H1 (cell line): Measurements from ENCODE around the gene FCRL5. TPM values are rescaled to one million over a fixed set of nuclear protein-coding genes. Genes with fewer than 3 reads are reported as not detected.

Experiments used
- CTCF ChIA-PET: fragments of 300-600 bp; sonication (Branson Sonifier 250); formaldehyde crosslinking; loops from one replicate; lab custom pipeline; 2021; ENCODE audit not compliant: partially characterized antibody; lab: Charles Lee
- POLR2A ChIA-PET: fragments of 300-600 bp; sonication (Branson Sonifier 250); formaldehyde crosslinking; loops from one replicate; lab custom pipeline; 2021; ENCODE audit warnings: inconsistent platforms; ENCODE audit not compliant: partially characterized antibody; lab: Charles Lee
- DNase-seq, 2 experiments: peaks; one replicate each; pipeline versions ENCODE4 v3.0.0 to v3.0.0-alpha.2; 2010 to 2022; ENCODE audit warnings: low spot score in 2 of 2, low read depth in 1 of 2, mixed read lengths in 1 of 2
- FAIRE-seq: peaks from 2 replicates; lab custom pipeline; 2011; peaks lifted over from hg19 to GRCh38; lab: Jason Lieb, UNC
- H2AFZ ChIP-seq: 2 replicates; pipeline ENCODE4 v1.8.1; 2012; ENCODE audit warnings: low read length, inconsistent platforms
- H2AK5ac ChIP-seq: 2 replicates; pipeline ENCODE4 v1.6.1; 2013; ENCODE audit warnings: low read depth, low read length
- H2BK120ac ChIP-seq: replicated peaks from 2 replicates; pipeline ENCODE3; 2013; ENCODE audit warnings: low read depth, low read length, inconsistent platforms
- H2BK12ac ChIP-seq: 2 replicates; pipeline ENCODE4 v1.6.1; 2013; ENCODE audit warnings: low read depth, low read length
- H2BK15ac ChIP-seq: 2 replicates; pipeline ENCODE4 v1.6.1; 2013; ENCODE audit warnings: low read length
- H2BK20ac ChIP-seq: 2 replicates; pipeline ENCODE4 v1.6.1; 2013; ENCODE audit warnings: low read length
- H2BK5ac ChIP-seq: 2 replicates; pipeline ENCODE4 v1.6.1; 2013; ENCODE audit warnings: low read depth, low read length
- H3K14ac ChIP-seq: 2 replicates; pipeline ENCODE4 v1.6.1; 2013; ENCODE audit warnings: inconsistent platforms; ENCODE audit not compliant: insufficient read length
- H3K18ac ChIP-seq: 2 replicates; pipeline ENCODE4 v1.6.1; 2013; ENCODE audit warnings: low read length; ENCODE audit errors: extremely low read depth
- H3K23ac ChIP-seq: 2 replicates; pipeline ENCODE4 v1.6.1; 2013; ENCODE audit warnings: inconsistent platforms; ENCODE audit not compliant: insufficient read length
- H3K23me2 ChIP-seq: 2 replicates; pipeline ENCODE4 v1.6.1; 2013; ENCODE audit warnings: low read depth, low read length
- H3K27ac ChIP-seq: 2 replicates; pipeline ENCODE4 v1.6.1; 2011; ENCODE audit warnings: low read depth, low read length, inconsistent platforms
- H3K27me3 ChIP-seq, 4 experiments: replicated peaks in 1 of 4; 1 replicate in 1 of 4; 2 replicates in 3 of 4; pipeline versions ENCODE4 v1.6.1 to v1.8.1; 2011 to 2013; ENCODE audit warnings: low read length in 3 of 4, mild to moderate bottlenecking in 3 of 4, inconsistent platforms in 2 of 4, mixed read lengths in 2 of 4, moderate library complexity in 1 of 4; ENCODE audit not compliant: control insufficient read depth in 3 of 4, insufficient read depth in 3 of 4; ENCODE audit errors: extremely low read depth in 1 of 4
- H3K36me3 ChIP-seq, 4 experiments: 2 replicates each; pipeline versions ENCODE4 v1.6.1 to v1.8.1; 2011 to 2013; ENCODE audit warnings: mild to moderate bottlenecking in 4 of 4, low read length in 3 of 4, moderate library complexity in 2 of 4, control low read depth in 1 of 4, inconsistent platforms in 1 of 4; ENCODE audit not compliant: insufficient read depth in 4 of 4, control insufficient read depth in 2 of 4
- H3K4ac ChIP-seq: replicated peaks from 2 replicates; pipeline ENCODE3; 2013; ENCODE audit warnings: low read length, low read depth, mixed read lengths, inconsistent platforms; ENCODE audit not compliant: insufficient read length
- H3K4me1 ChIP-seq, 4 experiments: replicated peaks in 1 of 4; 1 replicate in 1 of 4; 2 replicates in 3 of 4; pipeline versions ENCODE4 v1.6.1 to v1.8.1; 2011 to 2013; ENCODE audit warnings: low read length in 3 of 4, inconsistent platforms in 2 of 4, mixed read lengths in 1 of 4; ENCODE audit not compliant: insufficient read depth in 4 of 4, control insufficient read depth in 3 of 4
- H3K4me2 ChIP-seq, 2 experiments: 2 replicates each; pipeline versions ENCODE4 v1.6.1 to v1.8.1; 2011 to 2013; ENCODE audit warnings: low read depth in 2 of 2, low read length in 2 of 2, control low read depth in 1 of 2, inconsistent platforms in 1 of 2, mild to moderate bottlenecking in 1 of 2; ENCODE audit not compliant: insufficient read depth in 1 of 2
- H3K4me3 ChIP-seq, 4 experiments: fragments of 200-600, 300-600 bp in 1 of 4; sonication (generic), shearing (Covaris generic), sonication (Bioruptor Twin) in 1 of 4; 2 replicates each; pipeline versions ENCODE4 v1.5.1 to v1.8.1; 2011 to 2016; ENCODE audit warnings: low read length in 4 of 4, low read depth in 3 of 4, control low read depth in 2 of 4, inconsistent platforms in 2 of 4, mild to moderate bottlenecking in 2 of 4, mixed read lengths in 1 of 4, moderate library complexity in 1 of 4; ENCODE audit not compliant: insufficient read depth in 2 of 4; ENCODE audit errors: extremely low read depth in 1 of 4
- H3K56ac ChIP-seq: replicated peaks from 2 replicates; pipeline ENCODE3; 2013; ENCODE audit warnings: low read depth, mild to moderate bottlenecking, mixed read lengths, low read length, inconsistent platforms; ENCODE audit not compliant: insufficient read length
- H3K79me1 ChIP-seq: 2 replicates; pipeline ENCODE4 v1.6.1; 2013; ENCODE audit warnings: low read depth, low read length, control low read depth
- H3K79me2 ChIP-seq, 2 experiments: 2 replicates each; pipeline versions ENCODE4 v1.6.1 to v1.8.1; 2012 to 2013; ENCODE audit warnings: low read length in 2 of 2, mild to moderate bottlenecking in 2 of 2, inconsistent platforms in 1 of 2; ENCODE audit not compliant: insufficient read depth in 2 of 2, control insufficient read depth in 1 of 2
- H3K9ac ChIP-seq, 4 experiments: replicated peaks in 1 of 4; 1 replicate in 1 of 4; 2 replicates in 3 of 4; pipeline versions ENCODE4 v1.6.1 to v1.8.1; 2011 to 2013; ENCODE audit warnings: low read depth in 3 of 4, low read length in 3 of 4, control low read depth in 2 of 4, mild to moderate bottlenecking in 2 of 4, moderate library complexity in 2 of 4, inconsistent platforms in 1 of 4; ENCODE audit errors: extremely low read depth in 1 of 4
- H3K9me3 ChIP-seq, 2 experiments: 2 replicates each; pipeline versions ENCODE4 v1.6.1 to v1.8.1; 2012 to 2013; ENCODE audit warnings: mild to moderate bottlenecking in 2 of 2, moderate library complexity in 2 of 2, control low read depth in 1 of 2, inconsistent platforms in 1 of 2, low read depth in 1 of 2, low read length in 1 of 2, mixed read lengths in 1 of 2; ENCODE audit not compliant: insufficient read depth in 2 of 2
- H4K20me1 ChIP-seq, 2 experiments: replicated peaks in 1 of 2; 2 replicates each; pipeline versions ENCODE3 to v1.8.1; 2011 to 2013; ENCODE audit warnings: inconsistent platforms in 2 of 2, low read length in 2 of 2, mild to moderate bottlenecking in 1 of 2; ENCODE audit not compliant: insufficient read depth in 2 of 2, control insufficient read depth in 1 of 2
- H4K5ac ChIP-seq: 2 replicates; pipeline ENCODE4 v1.6.1; 2013; ENCODE audit warnings: low read length, low read depth, mixed read lengths, inconsistent platforms; ENCODE audit not compliant: insufficient read length
- H4K8ac ChIP-seq: 2 replicates; pipeline ENCODE4 v1.8.0; 2013; ENCODE audit warnings: mild to moderate bottlenecking, moderate library complexity, low read length, inconsistent platforms; ENCODE audit not compliant: insufficient read depth; ENCODE audit errors: extremely low read depth
- H4K91ac ChIP-seq: replicated peaks from 2 replicates; pipeline ENCODE3; 2013; ENCODE audit warnings: low read length, mixed read lengths, inconsistent platforms; ENCODE audit not compliant: insufficient read length
- CBX8 ChIP-seq: fragments of 300-800, 300-1000 bp; sonication (generic); IDR thresholded peaks from 2 replicates; pipeline ENCODE4 v1.7.1; 2016; ENCODE audit warnings: low read depth, low read length, borderline replicate concordance
- CREB1 ChIP-seq: IDR thresholded peaks from 2 replicates; pipeline ENCODE4 v1.6.1; 2012; ENCODE audit warnings: inconsistent platforms
- GTF2F1 ChIP-seq: IDR thresholded peaks from 2 replicates; pipeline ENCODE4 v1.6.1; 2012; ENCODE audit warnings: low read depth, low read length, improper control_type of control experiment, borderline replicate concordance
- SUZ12 ChIP-seq: fragments of 200-600 bp; sonication (generic); IDR thresholded peaks from 2 replicates; pipeline ENCODE4 v1.6.1; 2012; ENCODE audit warnings: mild to moderate bottlenecking, inconsistent platforms, low read length, moderate library complexity, mixed read lengths
- TAF1 ChIP-seq: IDR thresholded peaks from 2 replicates; pipeline ENCODE4 v1.6.1; 2011; ENCODE audit warnings: mild to moderate bottlenecking, low read depth, low read length
- TEAD4 ChIP-seq: IDR thresholded peaks from 2 replicates; pipeline ENCODE4 v1.6.1; 2012; ENCODE audit warnings: low read depth, low read length, inconsistent platforms, mixed read lengths
- WGBS, 2 experiments: shearing (Covaris generic) in 1 of 2; methylation state at CpG; one replicate each; pipeline versions ENCODE4 v1.1.6 to v1.1.7; 2013 to 2015; ENCODE audit warnings: low lambda C conversion rate in 2 of 2, mixed read lengths in 2 of 2, inconsistent platforms in 1 of 2, low coverage in 1 of 2, missing lambda C conversion rate in 1 of 2; ENCODE audit not compliant: insufficient replicate concordance in 2 of 2, insufficient coverage in 1 of 2, insufficient read length in 1 of 2; ENCODE audit errors: extremely low coverage in 1 of 2, missing lambda C conversion rate in 1 of 2; 5-methylcytosine and 5-hydroxymethylcytosine counted together
- polyA plus RNA-seq, 7 experiments: library from polyadenylated mRNA; depleted of rRNA in 3 of 7; stranded (reverse) in 5 of 7; unstranded in 2 of 7; fragments of >200 nt in 5 of 7; fragments of 200-250 nt in 2 of 7; gene quantifications; 1 replicate in 5 of 7; 2 replicates in 1 of 7; 4 replicates in 1 of 7; pipeline versions ENCODE4 v1.2.1 to v1.2.3, GENCODE V29; 2011 to 2013; ENCODE audit warnings: missing spikeins in 2 of 7, mixed read lengths in 2 of 7
- total RNA-seq: library from RNA; stranded (reverse); fragmentation: NEBNext Ultra II Directional; extraction: Animal tissue kit (Norgen Biotek cat#: 25700); gene quantifications from 2 replicates; pipeline ENCODE4 v1.2.1, GENCODE V29; 2021

The FCRL5 gene
- total and polyA plus RNA-seq, 2 of the 8 experiments (the other 6 are each of a cell fraction or from before 2014, with no cell fraction given), result 1.0 to 2.6 TPM

DNA sequence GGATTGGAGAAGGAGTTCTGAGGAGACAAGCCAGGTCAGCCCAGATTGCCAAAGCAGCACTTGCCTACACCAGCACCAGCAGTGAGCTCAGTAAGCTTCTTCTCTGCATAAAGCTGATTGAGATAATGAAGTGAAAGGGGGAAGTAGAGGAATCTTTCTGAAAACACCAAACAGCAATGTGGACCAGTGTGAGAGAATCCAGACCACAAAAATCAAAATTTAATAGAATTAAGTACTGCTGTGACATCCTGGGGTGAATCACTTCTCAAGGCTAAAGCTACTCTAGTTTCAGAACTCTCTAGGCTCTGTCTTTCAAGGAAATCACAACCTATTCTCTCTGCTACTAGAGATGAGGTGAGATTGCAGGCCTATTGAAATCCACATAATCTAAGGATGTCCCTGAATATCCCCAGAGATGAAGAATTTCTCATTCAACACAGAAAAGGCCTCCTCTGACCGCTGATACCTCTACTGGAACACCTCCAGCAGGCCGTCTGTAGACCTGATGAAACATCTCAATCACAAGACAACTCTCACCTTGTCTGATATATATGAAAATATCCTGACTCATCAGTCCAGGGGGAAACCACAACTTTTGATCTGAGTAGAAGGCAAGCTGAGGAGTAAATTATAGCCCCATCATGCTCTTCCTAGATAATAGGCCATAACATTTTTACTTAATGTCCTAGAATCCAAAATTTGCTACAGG lies 45.8 kb upstream of the FCRL5 start, which contains the start of gene FCRL4:
Gene FCRL4, minus strand, starts transcription at position 127 of the 709 bp plus-strand sequence. CDS start 141 bp downstream, outside the sequence.
- Histone ChIP-seq H3K18ac (no peak within 1 kb of the TSS), H3K9ac (no peak within 1 kb of the TSS; a peak in 1 of 7 replicates), H3K56ac (no peak within 1 kb of the TSS), H3K27me3 (no peaks in the 10 kb centered on the region), H3K23me2 (no peaks in the 10 kb centered on the region), H2AK5ac (no peak within 1 kb of the TSS), H3K4ac (no peak within 1 kb of the TSS), H3K27ac (no peak within 1 kb of the TSS), H3K23ac (no peak within 1 kb of the TSS), H3K79me1 (no peaks in the 10 kb centered on the region), H4K8ac (no peak within 1 kb of the TSS), H2BK12ac (no peak within 1 kb of the TSS), H3K4me1 (no peaks in the 10 kb centered on the region), H3K14ac (no peak within 1 kb of the TSS), H4K5ac (no peak within 1 kb of the TSS), H2AFZ (no peak within 1 kb of the TSS), H3K9me3 (no peaks in the 10 kb centered on the region), H4K91ac (no peak within 1 kb of the TSS), H2BK5ac (no peak within 1 kb of the TSS), H4K20me1 (no peaks in the 10 kb centered on the region), H3K4me2 (no peak within 1 kb of the TSS), H3K79me2 (no peaks in the 10 kb centered on the region), H3K36me3 (no peaks in the 10 kb centered on the region), H2BK20ac (no peak within 1 kb of the TSS), H2BK15ac (no peak within 1 kb of the TSS), H2BK120ac (no peak within 1 kb of the TSS), H3K4me3 (no peak within 1 kb of the TSS)
- FAIRE-seq, result no peak
- CTCF ChIA-PET, result interaction anchor here (0.7 to 1.7 kb wide), 4 partner anchors 11 to 467 kb away, joined by 3 to 8 read pairs (median 3); no protein-coding TSS in a partner anchor
- TF ChIP-seq TAF1 (no peak), TEAD4 (no peak), GTF2F1 (no peak), CREB1 (no peak), CBX8 (no peak), SUZ12 (no peak)
- DNase-seq, result no peak
- POLR2A ChIA-PET, result no interaction called here
- WGBS, 2 experiments, result 82% methylated on average over 2 of the region's 2 CpGs; no CpG with 5 or more reads in 1 of the 2 experiments
